OCI-LY3 (cell line): ENCODE measurements around the gene ST8SIA2.

Experiments used
- EZH2phosphoT487 ChIP-seq: fragments of 200-600 bp; shearing (Covaris generic); IDR thresholded peaks from 2 replicates; pipeline ENCODE4 v1.6.1; 2018; ENCODE audit warnings: antibody characterized with exemption, mixed run types, low read depth
- TF ChIP-seq, protein P1 (sequence below): fragments of 200-600, 300-600 bp; sonication (generic); IDR thresholded peaks from 2 replicates; pipeline ENCODE4 v1.5.1; 2014; ENCODE audit warnings: antibody characterized with exemption, low read length, low read depth

GRCh38 chr15:92392462-92392861 lies 1.2 kb upstream of the ST8SIA2 start:
- TF ChIP-seq, protein P1, sequence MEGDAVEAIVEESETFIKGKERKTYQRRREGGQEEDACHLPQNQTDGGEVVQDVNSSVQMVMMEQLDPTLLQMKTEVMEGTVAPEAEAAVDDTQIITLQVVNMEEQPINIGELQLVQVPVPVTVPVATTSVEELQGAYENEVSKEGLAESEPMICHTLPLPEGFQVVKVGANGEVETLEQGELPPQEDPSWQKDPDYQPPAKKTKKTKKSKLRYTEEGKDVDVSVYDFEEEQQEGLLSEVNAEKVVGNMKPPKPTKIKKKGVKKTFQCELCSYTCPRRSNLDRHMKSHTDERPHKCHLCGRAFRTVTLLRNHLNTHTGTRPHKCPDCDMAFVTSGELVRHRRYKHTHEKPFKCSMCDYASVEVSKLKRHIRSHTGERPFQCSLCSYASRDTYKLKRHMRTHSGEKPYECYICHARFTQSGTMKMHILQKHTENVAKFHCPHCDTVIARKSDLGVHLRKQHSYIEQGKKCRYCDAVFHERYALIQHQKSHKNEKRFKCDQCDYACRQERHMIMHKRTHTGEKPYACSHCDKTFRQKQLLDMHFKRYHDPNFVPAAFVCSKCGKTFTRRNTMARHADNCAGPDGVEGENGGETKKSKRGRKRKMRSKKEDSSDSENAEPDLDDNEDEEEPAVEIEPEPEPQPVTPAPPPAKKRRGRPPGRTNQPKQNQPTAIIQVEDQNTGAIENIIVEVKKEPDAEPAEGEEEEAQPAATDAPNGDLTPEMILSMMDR, result no peak
- TF ChIP-seq EZH2phosphoT487, result no peak
